ENCODE results near the gene EVL.

DNA sequence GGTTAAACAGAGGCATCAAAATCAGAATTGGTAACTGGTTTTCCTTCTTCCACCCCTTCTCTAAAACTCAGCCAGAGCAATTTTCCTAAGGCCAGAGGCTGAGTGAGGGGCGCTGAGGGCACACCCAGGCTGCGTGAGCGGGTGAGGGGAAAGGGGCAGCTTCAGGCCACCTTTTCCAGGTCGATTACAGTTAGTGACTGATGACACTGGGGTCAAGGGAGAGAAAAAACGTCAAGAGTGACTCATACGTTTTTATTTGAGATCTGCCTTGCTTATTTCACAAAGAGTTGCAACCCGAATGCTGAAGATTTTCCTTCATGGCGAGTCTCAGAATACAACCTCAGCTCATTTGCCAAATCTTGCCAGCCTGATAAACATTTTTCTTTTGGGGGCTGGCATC is 46.7 kb upstream of the EVL start:
- TF ChIP-seq POLR2A (IDR thresholded peaks at IDR 0.05; ENCODE audit: low read length) (no peak), GATA1 (IDR thresholded peaks at IDR 0.05; ENCODE audit: low read depth, low read length) (no peak)
